ENCODE measurements around the gene CFAP47. TPM values are rescaled to one million over a fixed set of nuclear protein-coding genes. Genes with fewer than 3 reads are reported as not detected.
"Not testable (repeated sequence)": the region's sequence is repeated elsewhere in the genome, so short reads cannot be mapped to it uniquely, and the experiment has no call there.

CFAP47 gene
- total RNA-seq, 1 donor from 2014 or later: 0.17 TPM

DNA sequence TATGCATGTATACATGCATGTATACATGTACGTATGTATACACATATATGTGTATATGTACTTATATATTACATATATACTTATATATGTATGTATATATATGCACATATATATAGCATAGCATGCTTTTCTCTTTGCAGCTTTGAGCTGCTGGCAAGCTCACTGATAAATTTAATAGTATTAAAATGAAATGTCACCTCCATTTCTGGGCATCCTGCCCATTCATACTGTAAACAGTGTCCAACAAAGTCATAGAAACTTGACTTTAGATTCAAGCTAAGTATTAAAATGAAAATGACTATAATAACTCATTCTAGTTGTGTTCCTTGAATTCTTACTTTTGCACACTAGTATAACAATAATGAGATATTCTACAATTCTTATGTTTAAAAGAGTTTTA lies 163.7 kb downstream of the CFAP47 start:
- H3K9me3 Mint-ChIP-seq (ENCODE audit: unreplicated experiment): no peaks in the 10 kb centered on the region
- H3K27ac Mint-ChIP-seq (ENCODE audit: unreplicated experiment): no peak overlapping the region
- no peaks in the 10 kb centered on the region for H3K27me3 Mint-ChIP-seq (ENCODE audit: unreplicated experiment)
- no peaks in the 10 kb centered on the region for H3K36me3 Mint-ChIP-seq (ENCODE audit: unreplicated experiment)
- no peaks in the 10 kb centered on the region for H3K4me1 Mint-ChIP-seq (ENCODE audit: low read depth, unreplicated experiment)
- no peak for DNase-seq
- TF ChIP-seq, protein P1, sequence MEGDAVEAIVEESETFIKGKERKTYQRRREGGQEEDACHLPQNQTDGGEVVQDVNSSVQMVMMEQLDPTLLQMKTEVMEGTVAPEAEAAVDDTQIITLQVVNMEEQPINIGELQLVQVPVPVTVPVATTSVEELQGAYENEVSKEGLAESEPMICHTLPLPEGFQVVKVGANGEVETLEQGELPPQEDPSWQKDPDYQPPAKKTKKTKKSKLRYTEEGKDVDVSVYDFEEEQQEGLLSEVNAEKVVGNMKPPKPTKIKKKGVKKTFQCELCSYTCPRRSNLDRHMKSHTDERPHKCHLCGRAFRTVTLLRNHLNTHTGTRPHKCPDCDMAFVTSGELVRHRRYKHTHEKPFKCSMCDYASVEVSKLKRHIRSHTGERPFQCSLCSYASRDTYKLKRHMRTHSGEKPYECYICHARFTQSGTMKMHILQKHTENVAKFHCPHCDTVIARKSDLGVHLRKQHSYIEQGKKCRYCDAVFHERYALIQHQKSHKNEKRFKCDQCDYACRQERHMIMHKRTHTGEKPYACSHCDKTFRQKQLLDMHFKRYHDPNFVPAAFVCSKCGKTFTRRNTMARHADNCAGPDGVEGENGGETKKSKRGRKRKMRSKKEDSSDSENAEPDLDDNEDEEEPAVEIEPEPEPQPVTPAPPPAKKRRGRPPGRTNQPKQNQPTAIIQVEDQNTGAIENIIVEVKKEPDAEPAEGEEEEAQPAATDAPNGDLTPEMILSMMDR (IDR thresholded peaks at IDR 0.05; ENCODE audit: partially characterized antibody, unreplicated experiment): no peak
- no peak overlapping the region for H3K4me3 Mint-ChIP-seq (ENCODE audit: unreplicated experiment)

DNA sequence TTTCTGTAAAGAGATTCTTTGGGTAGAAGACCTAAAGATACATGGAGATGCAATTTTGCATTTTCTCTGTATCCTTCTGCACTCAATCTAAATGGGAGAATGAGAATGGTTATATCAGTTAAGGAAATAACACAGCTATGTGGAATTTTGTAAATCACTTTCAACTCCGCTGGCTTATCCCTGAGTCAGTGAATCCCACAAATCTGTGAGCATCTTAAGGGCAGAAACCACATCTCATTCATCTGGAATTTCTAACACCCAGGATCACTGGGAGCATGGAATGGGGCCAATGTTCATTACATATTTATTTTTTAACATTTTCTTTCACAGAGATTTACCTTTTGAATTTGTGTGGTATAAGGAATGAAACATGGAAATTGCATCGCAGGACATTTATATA lies 167.8 kb downstream of the CFAP47 start:
- DNase-seq: no peak
- Mint-ChIP-seq H3K36me3 (ENCODE audit: unreplicated experiment) (no peaks in the 10 kb centered on the region), H3K9me3 (ENCODE audit: unreplicated experiment) (no peaks in the 10 kb centered on the region), H3K27ac (ENCODE audit: unreplicated experiment) (no peak overlapping the region), H3K4me3 (ENCODE audit: unreplicated experiment) (no peak overlapping the region), H3K4me1 (ENCODE audit: low read depth, unreplicated experiment) (no peaks in the 10 kb centered on the region), H3K27me3 (ENCODE audit: unreplicated experiment) (no peaks in the 10 kb centered on the region)
- TF ChIP-seq, protein P1 (IDR thresholded peaks at IDR 0.05; ENCODE audit: partially characterized antibody, unreplicated experiment): no peak

DNA sequence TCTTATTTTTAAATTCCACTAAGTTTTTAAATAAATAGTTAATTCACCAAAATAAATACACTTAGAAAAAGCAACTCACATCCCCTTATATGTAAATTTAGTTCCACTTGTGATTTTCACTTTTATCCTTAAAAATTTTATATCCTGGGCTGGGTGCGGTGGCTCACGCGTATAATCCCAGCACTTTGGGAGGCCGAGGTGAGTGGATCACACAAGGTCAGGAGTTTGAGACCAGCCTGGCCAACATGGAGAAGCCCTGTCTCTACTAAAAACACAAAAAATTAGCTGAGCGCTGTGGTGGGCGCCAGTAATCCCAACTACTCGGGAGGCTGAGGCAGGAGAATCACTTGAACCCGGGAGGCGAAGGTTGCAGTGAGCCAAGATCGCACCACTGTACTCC lies 169.4 kb downstream of the CFAP47 start:
- not testable (repeated sequence) for H3K27me3 Mint-ChIP-seq (ENCODE audit: unreplicated experiment); H3K4me1 Mint-ChIP-seq (ENCODE audit: low read depth, unreplicated experiment); DNase-seq; H3K9me3 Mint-ChIP-seq (ENCODE audit: unreplicated experiment); H3K4me3 Mint-ChIP-seq (ENCODE audit: unreplicated experiment); H3K27ac Mint-ChIP-seq (ENCODE audit: unreplicated experiment); H3K36me3 Mint-ChIP-seq (ENCODE audit: unreplicated experiment)

DNA sequence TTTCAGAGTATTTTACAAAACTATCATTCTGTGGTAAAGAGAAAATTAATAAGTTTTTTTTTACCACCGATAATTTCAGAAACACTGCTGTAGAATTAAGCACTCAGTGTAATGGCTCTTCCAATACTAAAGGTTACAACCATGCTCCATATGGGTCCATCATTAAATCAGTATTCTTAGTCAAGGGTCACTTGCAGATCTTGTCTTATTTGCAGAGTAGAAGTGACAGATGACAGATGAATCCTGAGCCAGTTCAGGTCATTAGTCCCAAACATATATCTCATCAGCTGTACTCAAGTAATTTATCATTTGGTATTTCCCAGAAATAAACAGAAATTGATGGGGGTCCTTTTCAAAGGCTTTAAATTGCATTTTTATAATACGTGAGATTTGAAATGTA lies 182.9 kb downstream of the CFAP47 start:
- H3K4me1 Mint-ChIP-seq (ENCODE audit: low read depth, unreplicated experiment): no peaks in the 10 kb centered on the region
- no peak overlapping the region for H3K27ac Mint-ChIP-seq (ENCODE audit: unreplicated experiment)
- TF ChIP-seq, protein P1 (IDR thresholded peaks at IDR 0.05; ENCODE audit: partially characterized antibody, unreplicated experiment): no peak
- no peaks in the 10 kb centered on the region for H3K9me3 Mint-ChIP-seq (ENCODE audit: unreplicated experiment)
- DNase-seq: no peak
- H3K4me3 Mint-ChIP-seq (ENCODE audit: unreplicated experiment): no peak overlapping the region
- no peaks in the 10 kb centered on the region for H3K36me3 Mint-ChIP-seq (ENCODE audit: unreplicated experiment)
- H3K27me3 Mint-ChIP-seq (ENCODE audit: unreplicated experiment): no peaks in the 10 kb centered on the region

DNA sequence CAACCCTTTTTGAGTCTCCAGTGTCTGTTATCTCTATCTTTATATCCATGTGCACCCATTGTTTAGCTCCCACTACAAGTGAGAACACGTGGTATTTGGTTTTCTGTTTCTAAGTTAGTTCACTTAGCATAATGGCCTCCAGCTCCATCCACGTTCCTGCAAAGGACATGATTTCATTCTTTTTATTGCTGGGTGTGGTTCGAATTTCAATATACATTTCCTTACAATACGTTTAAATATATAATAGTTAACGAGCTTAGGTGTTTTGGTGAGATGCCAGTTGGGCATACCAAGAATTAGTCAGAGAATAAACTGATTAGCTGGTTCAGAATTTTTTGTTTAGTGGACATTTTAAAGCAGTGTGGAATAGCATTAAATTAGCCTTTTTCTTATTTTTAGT lies 196.7 kb downstream of the CFAP47 start:
- DNase-seq: no peak
- Mint-ChIP-seq H3K27me3 (ENCODE audit: unreplicated experiment) (no peaks in the 10 kb centered on the region), H3K4me1 (ENCODE audit: low read depth, unreplicated experiment) (no peaks in the 10 kb centered on the region), H3K36me3 (ENCODE audit: unreplicated experiment) (peaks cover 4% of the 10 kb centered on the region), H3K27ac (ENCODE audit: unreplicated experiment) (no peak overlapping the region), H3K9me3 (ENCODE audit: unreplicated experiment) (no peaks in the 10 kb centered on the region), H3K4me3 (ENCODE audit: unreplicated experiment) (no peak overlapping the region)
- TF ChIP-seq, protein P1 (IDR thresholded peaks at IDR 0.05; ENCODE audit: partially characterized antibody, unreplicated experiment): no peak

DNA sequence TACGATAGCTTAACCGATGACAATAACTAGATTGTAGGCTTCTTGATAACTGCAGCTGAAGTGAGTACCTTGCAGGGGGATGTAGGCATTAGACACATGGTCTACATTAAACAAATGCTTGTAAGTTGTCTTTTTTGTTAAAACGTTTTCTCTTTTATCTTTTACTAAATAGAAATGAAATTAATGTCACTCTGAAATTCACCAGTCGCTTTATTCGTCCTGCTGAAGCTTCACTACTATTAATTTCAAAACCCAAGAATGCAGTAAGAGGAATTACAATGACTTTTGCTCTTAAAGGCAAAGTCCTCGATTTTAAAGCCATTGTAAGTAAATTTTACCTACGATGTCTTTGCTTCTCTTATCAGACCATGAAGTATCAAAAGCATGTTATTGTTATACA lies 239.7 kb downstream of the CFAP47 start:
- H3K36me3 Mint-ChIP-seq (ENCODE audit: unreplicated experiment): no peaks in the 10 kb centered on the region
- TF ChIP-seq, protein P1 (IDR thresholded peaks at IDR 0.05; ENCODE audit: partially characterized antibody, unreplicated experiment): no peak
- no peak for DNase-seq
- H3K9me3 Mint-ChIP-seq (ENCODE audit: unreplicated experiment): no peaks in the 10 kb centered on the region
- no peaks in the 10 kb centered on the region for H3K4me1 Mint-ChIP-seq (ENCODE audit: low read depth, unreplicated experiment)
- no peak overlapping the region for H3K27ac Mint-ChIP-seq (ENCODE audit: unreplicated experiment)
- no peaks in the 10 kb centered on the region for H3K27me3 Mint-ChIP-seq (ENCODE audit: unreplicated experiment)
- no peak overlapping the region for H3K4me3 Mint-ChIP-seq (ENCODE audit: unreplicated experiment)
